ENCODE results near the gene ZBTB20. TPM values are rescaled to one million over a fixed set of nuclear protein-coding genes. Genes with fewer than 3 reads are reported as not detected.
A peak's percentile ranks its signal among the peaks of the same experiment; 100 is the strongest.

The ZBTB20 gene
- total and polyA plus RNA-seq, 2 of the 4 experiments (the other 2 are of a cell fraction), result 0.75 to 14.7 TPM

DNA sequence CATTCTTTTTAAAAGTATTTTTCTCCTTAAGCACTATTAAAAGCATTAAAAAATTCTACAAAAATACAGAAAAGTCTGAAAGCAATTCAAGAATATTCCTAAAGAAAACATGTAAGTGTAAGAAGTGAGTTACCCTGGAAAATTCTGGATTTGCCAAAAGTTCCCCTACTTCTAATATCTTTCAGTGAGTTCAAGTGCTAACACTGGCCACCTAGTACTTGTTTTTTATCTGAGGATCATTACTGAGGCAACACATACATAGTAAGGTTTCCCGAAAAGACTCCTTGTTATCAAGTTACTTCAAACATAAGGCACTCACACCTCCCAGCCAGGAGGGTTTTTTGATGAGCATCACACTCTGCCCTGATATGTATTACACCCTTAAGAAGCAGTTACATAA lies 694.8 kb downstream of the ZBTB20 start:
- POLR2A ChIA-PET (ENCODE audit: unreplicated experiment), result no interaction called here
- no peak overlapping the region for H3K56ac ChIP-seq (ENCODE audit: extremely low read depth, insufficient read depth, low read length)
- H2AFZ ChIP-seq (replicated peaks; ENCODE audit: low read length, poor library complexity), result no peak overlapping the region
- H2BK5ac ChIP-seq (ENCODE audit: low read depth, low read length, poor library complexity, severe bottlenecking), result no peak overlapping the region
- DNase-seq (peak; percentile 4), ATAC-seq (ENCODE audit: low read depth) (no peak)
- TF ChIP-seq RCOR1 (IDR thresholded peaks at IDR 0.05; ENCODE audit: insufficient replicate concordance, low read length), result no peak
- TF ChIP-seq, protein P1, sequence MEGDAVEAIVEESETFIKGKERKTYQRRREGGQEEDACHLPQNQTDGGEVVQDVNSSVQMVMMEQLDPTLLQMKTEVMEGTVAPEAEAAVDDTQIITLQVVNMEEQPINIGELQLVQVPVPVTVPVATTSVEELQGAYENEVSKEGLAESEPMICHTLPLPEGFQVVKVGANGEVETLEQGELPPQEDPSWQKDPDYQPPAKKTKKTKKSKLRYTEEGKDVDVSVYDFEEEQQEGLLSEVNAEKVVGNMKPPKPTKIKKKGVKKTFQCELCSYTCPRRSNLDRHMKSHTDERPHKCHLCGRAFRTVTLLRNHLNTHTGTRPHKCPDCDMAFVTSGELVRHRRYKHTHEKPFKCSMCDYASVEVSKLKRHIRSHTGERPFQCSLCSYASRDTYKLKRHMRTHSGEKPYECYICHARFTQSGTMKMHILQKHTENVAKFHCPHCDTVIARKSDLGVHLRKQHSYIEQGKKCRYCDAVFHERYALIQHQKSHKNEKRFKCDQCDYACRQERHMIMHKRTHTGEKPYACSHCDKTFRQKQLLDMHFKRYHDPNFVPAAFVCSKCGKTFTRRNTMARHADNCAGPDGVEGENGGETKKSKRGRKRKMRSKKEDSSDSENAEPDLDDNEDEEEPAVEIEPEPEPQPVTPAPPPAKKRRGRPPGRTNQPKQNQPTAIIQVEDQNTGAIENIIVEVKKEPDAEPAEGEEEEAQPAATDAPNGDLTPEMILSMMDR (conservative IDR thresholded peaks at IDR 0.05; ENCODE audit: low read depth, low read length), result no peak
- no peak for TF ChIP-seq CEBPB (IDR thresholded peaks at IDR 0.05; ENCODE audit: low read depth, low read length)
- no peak for TF ChIP-seq MXI1 (IDR thresholded peaks at IDR 0.05; ENCODE audit: borderline replicate concordance, low read depth, low read length)
- TF ChIP-seq BHLHE40 (IDR thresholded peaks at IDR 0.05; ENCODE audit: low read depth, low read length), result no peak
- intact Hi-C loops (cut with micrococcal nuclease), result no loop called here
- H2AK5ac ChIP-seq (ENCODE audit: low read depth, low read length), result no peak overlapping the region
- no peaks in the 10 kb centered on the region for H3K36me3 ChIP-seq (ENCODE audit: control insufficient read depth, insufficient read depth, low read length)
- 0 out of 2 replicates have a peak overlapping the region, but pooled peaks have one; percentile 12 for H3K14ac ChIP-seq (replicated peaks; ENCODE audit: low read depth, low read length)
- H2BK120ac ChIP-seq (ENCODE audit: low read depth, low read length), result no peak overlapping the region
- no peak overlapping the region for H2AK9ac ChIP-seq (replicated peaks; ENCODE audit: low read depth, low read length, poor library complexity)
- no peak overlapping the region for H4K91ac ChIP-seq (ENCODE audit: insufficient read depth, low read depth, low read length)
- no peaks in the 10 kb centered on the region for H3K9me1 ChIP-seq (ENCODE audit: insufficient read depth, low read length)
- no peak overlapping the region for H3K4ac ChIP-seq (ENCODE audit: low read depth, low read length)
- H3K27me3 ChIP-seq (ENCODE audit: control insufficient read depth, insufficient read depth, low read length), result no peaks in the 10 kb centered on the region
- no peaks in the 10 kb centered on the region for H4K20me1 ChIP-seq (ENCODE audit: insufficient read depth, low read length)
- peak overlapping the region; percentile 18; the same call in 1 of the 2 replicates for H3K23ac ChIP-seq (ENCODE audit: low read depth, low read length)
- no peak overlapping the region for H3K18ac ChIP-seq (ENCODE audit: low read depth, low read length)
- WGBS, 2 experiments (ENCODE audit: extremely low coverage in 2 of 2, insufficient read length in 1 of 2), result no CpG with 5 or more reads among the region's 1 CpG
- CTCF ChIA-PET, result interaction anchor here (0.7 kb wide), 1 partner anchor 633 kb away, joined by 3 read pairs; no protein-coding TSS in a partner anchor
- peaks cover 17 to 23% of the 10 kb centered on the region in 2 experiments; a peak in 3 of 4 replicates for H3K79me1 ChIP-seq (ENCODE audit: low read depth in 1 of 2, low read length in 2 of 2)
- BruUV-seq (replicated peaks), result no TSS peak
- peak overlapping the region; percentile 33; the same call in 1 of the 2 replicates for H3K4me2 ChIP-seq (ENCODE audit: low read depth, low read length)
- H2BK15ac ChIP-seq (ENCODE audit: low read depth, low read length), result no peak overlapping the region
- peak overlapping the region; percentile 25; the same call in 1 of the 2 replicates for H4K5ac ChIP-seq (ENCODE audit: low read depth, low read length)
- dilution Hi-C loops (cut with HindIII; ENCODE audit: low sequenced_read_pairs, unreplicated experiment), result no loop called here
- no peaks in the 10 kb centered on the region for H3K9me3 ChIP-seq (ENCODE audit: control insufficient read depth, insufficient read depth, low read length)
- in situ Hi-C loops (cut with MboI; ENCODE audit: low sequenced_read_pairs), result no loop called here
- H3K4me3 ChIP-seq (ENCODE audit: insufficient read depth, low read depth, low read length), result no peak overlapping the region
- H3K4me1 ChIP-seq (ENCODE audit: control insufficient read depth, insufficient read depth, low read length), result peaks cover 6% of the 10 kb centered on the region
- no peak overlapping the region for H2BK20ac ChIP-seq (ENCODE audit: low read depth, low read length)
- H3K9ac ChIP-seq (ENCODE audit: low read depth, low read length), result no peak overlapping the region; the same call in 1 of the 2 replicates
- no peak overlapping the region for H3K27ac ChIP-seq (ENCODE audit: insufficient read depth, low read length)
- H4K8ac ChIP-seq (ENCODE audit: low read depth in 2 of 2, low read length in 2 of 2), result no peak overlapping the region

All from IMR-90 (cell line).